Measurements from ENCODE around the gene ADK. TPM values are rescaled to one million over a fixed set of nuclear protein-coding genes. Genes with fewer than 3 reads are reported as not detected.

Gene ADK
- total and polyA plus RNA-seq, 2 experiments from 2014 or later, result 46.7 to 53.7 TPM

- H3K79me2 ChIP-seq, result no peaks in the 10 kb centered on the region
- no peaks in the 10 kb centered on the region for H3K36me3 ChIP-seq (replicated peaks; ENCODE audit: insufficient read depth, low read depth)
- DNase-seq (ENCODE audit: low spot score), result no peak
- H3K4me3 ChIP-seq, result no peak overlapping the region
- H3K27me3 ChIP-seq, result no peaks in the 10 kb centered on the region
- no peak overlapping the region for H2AFZ ChIP-seq
- H3K9me2 ChIP-seq (replicated peaks; ENCODE audit: insufficient read depth), result no peaks in the 10 kb centered on the region
- no peaks in the 10 kb centered on the region for H3K4me1 ChIP-seq (ENCODE audit: insufficient read depth)
- no peaks in the 10 kb centered on the region for H4K20me1 ChIP-seq (ENCODE audit: insufficient read depth, poor library complexity, severe bottlenecking)
- no peak overlapping the region for H3K27ac ChIP-seq
- no peaks in the 10 kb centered on the region for H3K9me3 ChIP-seq (ENCODE audit: low read depth)
- H3K4me2 ChIP-seq, result no peak overlapping the region
- TF ChIP-seq EZH2 (IDR thresholded peaks at IDR 0.05; ENCODE audit: borderline replicate concordance) (no peak), EZH2phosphoT487 (IDR thresholded peaks at IDR 0.05; ENCODE audit: low read depth, severe bottlenecking, unreplicated experiment) (no peak)
- TF ChIP-seq, protein P1, sequence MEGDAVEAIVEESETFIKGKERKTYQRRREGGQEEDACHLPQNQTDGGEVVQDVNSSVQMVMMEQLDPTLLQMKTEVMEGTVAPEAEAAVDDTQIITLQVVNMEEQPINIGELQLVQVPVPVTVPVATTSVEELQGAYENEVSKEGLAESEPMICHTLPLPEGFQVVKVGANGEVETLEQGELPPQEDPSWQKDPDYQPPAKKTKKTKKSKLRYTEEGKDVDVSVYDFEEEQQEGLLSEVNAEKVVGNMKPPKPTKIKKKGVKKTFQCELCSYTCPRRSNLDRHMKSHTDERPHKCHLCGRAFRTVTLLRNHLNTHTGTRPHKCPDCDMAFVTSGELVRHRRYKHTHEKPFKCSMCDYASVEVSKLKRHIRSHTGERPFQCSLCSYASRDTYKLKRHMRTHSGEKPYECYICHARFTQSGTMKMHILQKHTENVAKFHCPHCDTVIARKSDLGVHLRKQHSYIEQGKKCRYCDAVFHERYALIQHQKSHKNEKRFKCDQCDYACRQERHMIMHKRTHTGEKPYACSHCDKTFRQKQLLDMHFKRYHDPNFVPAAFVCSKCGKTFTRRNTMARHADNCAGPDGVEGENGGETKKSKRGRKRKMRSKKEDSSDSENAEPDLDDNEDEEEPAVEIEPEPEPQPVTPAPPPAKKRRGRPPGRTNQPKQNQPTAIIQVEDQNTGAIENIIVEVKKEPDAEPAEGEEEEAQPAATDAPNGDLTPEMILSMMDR (IDR thresholded peaks at IDR 0.05; ENCODE audit: poor library complexity), result no peak
Observed at GRCh38 chr10:74672430-74673165, 521.6 kb downstream of the ADK start.

DNA sequence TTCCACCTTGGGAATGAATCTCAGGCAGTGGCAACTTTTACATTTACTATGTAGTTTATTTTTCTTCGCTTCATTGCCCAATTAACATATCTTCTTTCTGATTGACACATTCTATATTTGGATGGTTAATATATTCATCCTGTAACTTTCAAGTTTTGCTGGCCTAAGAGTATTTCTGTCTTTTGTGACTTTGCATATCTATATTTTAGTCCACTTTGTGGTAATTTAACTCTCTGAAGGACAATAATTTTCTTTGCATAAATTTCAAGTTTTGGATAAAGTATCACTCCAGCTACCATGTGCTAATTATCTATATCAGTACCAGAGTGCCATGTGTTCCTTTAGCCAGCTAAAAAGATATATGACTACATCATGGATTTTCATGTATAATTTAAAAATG is 523.9 kb downstream of the ADK start:
- no peak overlapping the region for H2AFZ ChIP-seq
- H3K79me2 ChIP-seq, result no peaks in the 10 kb centered on the region
- no peak for DNase-seq (ENCODE audit: low spot score)
- no peaks in the 10 kb centered on the region for H3K36me3 ChIP-seq (replicated peaks; ENCODE audit: insufficient read depth, low read depth)
- no peak overlapping the region for H3K4me3 ChIP-seq
- H3K9me2 ChIP-seq (replicated peaks; ENCODE audit: insufficient read depth), result no peaks in the 10 kb centered on the region
- TF ChIP-seq EZH2 (IDR thresholded peaks at IDR 0.05; ENCODE audit: borderline replicate concordance) (no peak), EZH2phosphoT487 (IDR thresholded peaks at IDR 0.05; ENCODE audit: low read depth, severe bottlenecking, unreplicated experiment) (no peak)
- TF ChIP-seq, protein P1 (IDR thresholded peaks at IDR 0.05; ENCODE audit: poor library complexity), result no peak
- H3K27ac ChIP-seq, result no peak overlapping the region
- H3K4me2 ChIP-seq, result no peak overlapping the region
- H3K4me1 ChIP-seq (ENCODE audit: insufficient read depth), result no peaks in the 10 kb centered on the region
- 100% methylated on average over 1 of the region's 1 CpG for WGBS (ENCODE audit: low lambda C conversion rate, missing lambda C conversion rate)
- no peaks in the 10 kb centered on the region for H3K9me3 ChIP-seq (ENCODE audit: low read depth)
- no peaks in the 10 kb centered on the region for H4K20me1 ChIP-seq (ENCODE audit: insufficient read depth, poor library complexity, severe bottlenecking)
- no peaks in the 10 kb centered on the region for H3K27me3 ChIP-seq

DNA sequence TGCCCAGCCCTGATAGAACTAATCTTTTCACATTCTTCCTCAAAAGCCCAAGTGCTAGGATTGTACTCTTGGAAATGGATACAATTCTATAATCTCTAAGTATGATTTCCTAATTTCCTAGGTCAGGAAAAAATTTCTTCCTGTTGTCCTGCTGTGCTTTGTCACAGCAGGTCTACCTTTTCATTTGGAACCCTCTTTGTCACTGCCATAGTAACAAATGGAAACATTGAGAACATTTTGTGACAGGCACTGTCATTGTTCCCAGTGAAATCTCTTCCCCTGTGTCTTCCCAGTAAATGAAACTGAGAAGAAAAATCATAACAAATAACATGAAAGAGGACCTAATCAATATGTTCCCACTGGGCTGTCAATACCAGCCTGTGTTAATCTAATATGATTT is 524.5 kb downstream of the ADK start:
- no peak for DNase-seq (ENCODE audit: low spot score)
- TF ChIP-seq EZH2phosphoT487 (IDR thresholded peaks at IDR 0.05; ENCODE audit: low read depth, severe bottlenecking, unreplicated experiment) (no peak), EZH2 (IDR thresholded peaks at IDR 0.05; ENCODE audit: borderline replicate concordance) (no peak)
- TF ChIP-seq, protein P1 (IDR thresholded peaks at IDR 0.05; ENCODE audit: poor library complexity), result no peak
- Histone ChIP-seq H3K27ac (no peak overlapping the region), H3K36me3 (replicated peaks; ENCODE audit: insufficient read depth, low read depth) (no peaks in the 10 kb centered on the region), H3K79me2 (no peaks in the 10 kb centered on the region), H4K20me1 (ENCODE audit: insufficient read depth, poor library complexity, severe bottlenecking) (no peaks in the 10 kb centered on the region), H3K27me3 (no peaks in the 10 kb centered on the region), H3K9me2 (replicated peaks; ENCODE audit: insufficient read depth) (no peaks in the 10 kb centered on the region), H3K9me3 (ENCODE audit: low read depth) (no peaks in the 10 kb centered on the region), H2AFZ (no peak overlapping the region), H3K4me3 (no peak overlapping the region), H3K4me1 (ENCODE audit: insufficient read depth) (no peaks in the 10 kb centered on the region), H3K4me2 (no peak overlapping the region)
